ENCODE data around the gene GDAP2. TPM values are rescaled to one million over a fixed set of nuclear protein-coding genes. Genes with fewer than 3 reads are reported as not detected.

Gene GDAP2
- total and polyA plus RNA-seq, 7 donors = 5.5 to 33.8 (median 19.6) TPM

- 98 to 99% methylated on average over 1 of the region's 1 CpG for WGBS, 2 donors
- Histone ChIP-seq H3K4me1 (no peaks in the 10 kb centered on the region), H3K27me3 (no peaks in the 10 kb centered on the region), H3K4me3 (no peak overlapping the region), H3K27ac (no peak overlapping the region), H3K36me3 (peaks cover 7 to 98% (median 35%) of the 10 kb centered on the region in 4 donors), H3K9me3 (peaks cover 0 to 7% (median 0%) of the 10 kb centered on the region in 4 donors)
- TF ChIP-seq POLR2AphosphoS5 (IDR thresholded peaks at IDR 0.05) (no peak), CTCF (IDR thresholded peaks at IDR 0.05) (no peak), EP300 (IDR thresholded peaks at IDR 0.05) (no peak), POLR2A (IDR thresholded peaks at IDR 0.05) (no peak)
- intact Hi-C loops (cut with DNase I) = no loop called here
- DNase-seq = no peak
Observed at GRCh38 chr1:117877823-117878222, 51.6 kb downstream of the GDAP2 start.

DNA sequence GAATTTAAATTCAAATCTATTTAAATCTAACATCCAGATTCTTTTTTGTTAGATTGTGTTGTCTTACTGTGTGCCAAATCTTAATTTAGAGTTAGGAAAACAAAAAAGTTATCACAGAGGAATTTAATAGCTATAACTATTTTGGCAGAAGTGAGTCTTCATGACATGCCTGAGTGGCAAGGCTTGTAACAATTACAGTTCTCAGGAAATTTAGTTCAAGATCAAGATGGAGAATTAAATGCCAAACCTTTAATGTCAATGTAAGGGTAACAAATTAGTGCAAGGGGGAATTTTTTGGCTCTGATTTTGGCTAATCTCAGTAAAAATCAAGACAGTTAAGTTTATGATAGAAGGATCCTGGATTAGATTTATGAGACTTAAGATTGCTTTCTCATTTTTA is 58.4 kb downstream of the GDAP2 start:
- TF ChIP-seq CTCF (IDR thresholded peaks at IDR 0.05) (no peak), POLR2A (IDR thresholded peaks at IDR 0.05) (no peak), EP300 (IDR thresholded peaks at IDR 0.05) (no peak), POLR2AphosphoS5 (IDR thresholded peaks at IDR 0.05) (no peak)
- no peaks in the 10 kb centered on the region for H3K4me1 ChIP-seq
- H3K27ac ChIP-seq = no peak overlapping the region
- H3K4me3 ChIP-seq = no peak overlapping the region
- H3K36me3 ChIP-seq = peaks cover 7 to 78% (median 42%) of the 10 kb centered on the region in 4 donors
- peaks cover 0 to 7% (median 0%) of the 10 kb centered on the region in 4 donors for H3K9me3 ChIP-seq
- no peaks in the 10 kb centered on the region for H3K27me3 ChIP-seq
- DNase-seq = no peak
- intact Hi-C loops (cut with DNase I) = no loop called here

DNA sequence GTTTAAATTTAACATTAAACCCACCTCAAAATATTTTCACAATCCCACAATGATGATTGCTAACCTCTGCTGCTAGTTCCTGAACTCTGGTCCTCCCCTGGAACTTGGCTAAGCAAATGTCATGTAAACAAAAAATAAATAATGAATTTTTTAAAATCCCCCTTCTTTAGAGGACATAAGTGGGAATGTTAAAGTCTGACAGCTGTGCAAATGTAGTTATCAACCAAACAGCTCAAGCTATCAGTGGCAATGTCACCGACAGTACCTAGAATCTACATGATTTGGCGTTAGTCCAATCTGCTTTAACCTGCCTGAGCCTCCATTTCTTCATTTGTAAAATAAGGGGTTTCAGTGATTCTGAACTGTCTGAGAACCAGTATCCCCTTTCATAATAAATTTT is 67.7 kb downstream of the GDAP2 start:
- Histone ChIP-seq H3K9me3 (no peaks in the 10 kb centered on the region), H3K27me3 (no peaks in the 10 kb centered on the region), H3K4me1 (peaks cover 0 to 8% (median 0%) of the 10 kb centered on the region in 4 donors), H3K36me3 (peaks cover 0 to 23% (median 4%) of the 10 kb centered on the region in 4 donors), H3K27ac (no peak overlapping the region), H3K4me3 (no peak overlapping the region)
- no peak for DNase-seq
- TF ChIP-seq POLR2A (IDR thresholded peaks at IDR 0.05) (no peak), POLR2AphosphoS5 (IDR thresholded peaks at IDR 0.05) (no peak), EP300 (IDR thresholded peaks at IDR 0.05) (no peak), CTCF (IDR thresholded peaks at IDR 0.05) (no peak)
- 70 to 88% methylated on average over 2 of the region's 2 CpGs for whole genome bisulfite sequencing, 2 donors
- intact Hi-C loops (cut with DNase I) = no loop called here

DNA sequence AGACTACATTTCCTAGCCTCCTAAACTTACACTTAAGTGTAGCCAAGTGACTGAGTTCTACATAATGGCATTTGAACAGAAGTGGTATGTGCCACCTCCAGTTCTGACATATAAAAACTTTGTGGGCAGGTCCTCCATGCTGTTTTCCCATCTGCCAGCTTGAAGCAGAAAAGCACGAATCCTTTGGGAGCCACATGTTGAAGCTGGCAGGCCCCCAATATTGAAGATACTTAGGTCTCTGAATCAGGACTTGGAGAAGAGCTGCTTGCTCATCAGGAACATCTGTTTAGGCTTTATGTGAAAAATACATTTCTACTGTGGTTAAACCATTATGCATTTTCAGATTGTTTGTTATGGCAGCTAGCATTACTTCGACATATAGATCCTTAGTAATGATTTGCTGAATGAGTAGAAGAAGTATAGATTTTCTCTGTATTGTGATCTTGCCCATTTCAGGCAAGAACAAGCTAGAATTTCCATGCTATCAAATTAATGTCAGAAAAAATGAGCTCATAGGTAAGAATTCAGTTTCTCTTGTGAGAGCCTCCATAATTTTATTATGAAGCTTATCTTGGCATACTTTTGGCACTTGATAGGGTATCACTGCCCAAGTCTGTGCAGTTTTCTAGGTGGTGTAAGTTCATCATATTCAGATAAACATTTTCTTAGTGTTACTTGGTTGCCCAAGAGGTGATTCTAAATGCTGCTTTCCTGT is 68.4 kb downstream of the GDAP2 start:
- no peak overlapping the region for H3K4me3 ChIP-seq
- H3K9me3 ChIP-seq = no peaks in the 10 kb centered on the region
- 79 to 87% methylated on average over 2 of the region's 2 CpGs for WGBS, 2 donors
- H3K4me1 ChIP-seq = peaks cover 0 to 8% (median 0%) of the 10 kb centered on the region in 4 donors
- TF ChIP-seq CTCF (IDR thresholded peaks at IDR 0.05) (no peak), POLR2A (IDR thresholded peaks at IDR 0.05) (no peak), POLR2AphosphoS5 (IDR thresholded peaks at IDR 0.05) (no peak), EP300 (IDR thresholded peaks at IDR 0.05) (no peak)
- peaks cover 0 to 17% (median 1%) of the 10 kb centered on the region in 4 donors for H3K36me3 ChIP-seq
- no peak overlapping the region for H3K27ac ChIP-seq
- no peak for DNase-seq
- intact Hi-C loops (cut with DNase I) = no loop called here
- H3K27me3 ChIP-seq = no peaks in the 10 kb centered on the region

Measured in sigmoid colon (tissue), 7 donors.